Measurements from ENCODE around the gene SUPT6H.

- no peak for TF ChIP-seq POLR2A (IDR thresholded peaks at IDR 0.05)
- TF ChIP-seq, protein P1, sequence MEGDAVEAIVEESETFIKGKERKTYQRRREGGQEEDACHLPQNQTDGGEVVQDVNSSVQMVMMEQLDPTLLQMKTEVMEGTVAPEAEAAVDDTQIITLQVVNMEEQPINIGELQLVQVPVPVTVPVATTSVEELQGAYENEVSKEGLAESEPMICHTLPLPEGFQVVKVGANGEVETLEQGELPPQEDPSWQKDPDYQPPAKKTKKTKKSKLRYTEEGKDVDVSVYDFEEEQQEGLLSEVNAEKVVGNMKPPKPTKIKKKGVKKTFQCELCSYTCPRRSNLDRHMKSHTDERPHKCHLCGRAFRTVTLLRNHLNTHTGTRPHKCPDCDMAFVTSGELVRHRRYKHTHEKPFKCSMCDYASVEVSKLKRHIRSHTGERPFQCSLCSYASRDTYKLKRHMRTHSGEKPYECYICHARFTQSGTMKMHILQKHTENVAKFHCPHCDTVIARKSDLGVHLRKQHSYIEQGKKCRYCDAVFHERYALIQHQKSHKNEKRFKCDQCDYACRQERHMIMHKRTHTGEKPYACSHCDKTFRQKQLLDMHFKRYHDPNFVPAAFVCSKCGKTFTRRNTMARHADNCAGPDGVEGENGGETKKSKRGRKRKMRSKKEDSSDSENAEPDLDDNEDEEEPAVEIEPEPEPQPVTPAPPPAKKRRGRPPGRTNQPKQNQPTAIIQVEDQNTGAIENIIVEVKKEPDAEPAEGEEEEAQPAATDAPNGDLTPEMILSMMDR (IDR thresholded peaks at IDR 0.05 in 4 of 5, conservative IDR thresholded peaks at IDR 0.05 in 1 of 5): no peak
These were observed 473 bp downstream of the SUPT6H start for GRCh38 chr17:28662527-28662829.

Measured in gastrocnemius medialis (tissue), 4 donors.